ENCODE measurements around the gene TRIM14. TPM values are rescaled to one million over a fixed set of nuclear protein-coding genes. Genes with fewer than 3 reads are reported as not detected.

Gene TRIM14
- total and polyA plus RNA-seq, 2 of the 13 experiments (the other 11 are each of a cell fraction or from before 2014, with no cell fraction given), result 9.2 to 13.0 TPM

- Histone ChIP-seq H3K4me2 (ENCODE audit: low read depth, low read length) (no peak overlapping the region), H3K36me3 (replicated peaks in 1 of 2; ENCODE audit: control insufficient read depth in 1 of 2, insufficient read depth in 2 of 2, low read length in 2 of 2) (peaks cover 15 to 62% of the 10 kb centered on the region in 2 experiments), H3K9ac (ENCODE audit: insufficient read depth, low read depth, low read length) (no peak overlapping the region), H3K4me1 (ENCODE audit: insufficient read depth, low read length) (peaks cover 22% of the 10 kb centered on the region), H3K27ac (ENCODE audit: extremely low read length, insufficient read depth, low read length) (no peak overlapping the region), H3K9me3 (ENCODE audit: low read length) (no peaks in the 10 kb centered on the region), H4K20me1 (ENCODE audit: insufficient read depth, low read length) (no peaks in the 10 kb centered on the region), H3K27me3 (ENCODE audit: control insufficient read depth in 1 of 2, insufficient read depth in 2 of 2, low read length in 2 of 2) (no peaks in the 10 kb centered on the region), H3K4me3 (replicated peaks in 1 of 3; ENCODE audit: insufficient read depth in 1 of 3, low read depth in 2 of 3, low read length in 3 of 3) (no peak overlapping the region), H2AFZ (ENCODE audit: low read length) (no peak overlapping the region), H3K79me2 (ENCODE audit: insufficient read depth, low read length) (no peaks in the 10 kb centered on the region)
- ATAC-seq (no peak), DNase-seq (ENCODE audit: low spot score) (no peak), FAIRE-seq (no peak)
- intact Hi-C loops (cut with micrococcal nuclease; ENCODE audit: unreplicated experiment) (no loop called here), in situ Hi-C loops (cut with HindIII; ENCODE audit: extremely low pct_ligation_motif_present, low pct_unique_long_range_greater_than_20kb) (no loop called here)
- BruUV-seq (replicated peaks), result no TSS peak
- WGBS (ENCODE audit: low lambda C conversion rate), result 100% methylated on average over 3 of the region's 3 CpGs
- ChIA-PET CTCF (ENCODE audit: low intra/inter-chr PET ratio, low total read pairs) (no interaction called here), POLR2A (no interaction called here)
- TF ChIP-seq ZNF10 (CRISPR knock-in tag; IDR thresholded peaks at IDR 0.05; ENCODE audit: borderline replicate concordance, low read depth) (no peak), THRA (CRISPR knock-in tag; IDR thresholded peaks at IDR 0.05; ENCODE audit: borderline replicate concordance) (no peak), ZNF33A (CRISPR knock-in tag; IDR thresholded peaks at IDR 0.05; ENCODE audit: borderline replicate concordance) (no peak), ZNF724P (CRISPR knock-in tag; IDR thresholded peaks at IDR 0.05; ENCODE audit: borderline replicate concordance) (no peak), KLF12 (CRISPR knock-in tag; IDR thresholded peaks at IDR 0.05; ENCODE audit: borderline replicate concordance) (no peak), ZNF670 (CRISPR knock-in tag; IDR thresholded peaks at IDR 0.05; ENCODE audit: borderline replicate concordance) (no peak), NFIC (IDR thresholded peaks at IDR 0.05; ENCODE audit: low read length) (no peak), ZNF160 (CRISPR knock-in tag; IDR thresholded peaks at IDR 0.05) (no peak)
Observed at GRCh38 chr9:98084396-98084795, 34.6 kb downstream of the TRIM14 start.

Data from HepG2 (cell line).